ENCODE data around the gene NF1. TPM values are rescaled to one million over a fixed set of nuclear protein-coding genes. Genes with fewer than 3 reads are reported as not detected.
A peak's percentile ranks its signal among the peaks of the same experiment; 100 is the strongest.

The NF1 gene
- polyA plus RNA-seq, 1 of the 3 experiments (the other 2 are of a cell fraction), result 19.6 TPM

DNA sequence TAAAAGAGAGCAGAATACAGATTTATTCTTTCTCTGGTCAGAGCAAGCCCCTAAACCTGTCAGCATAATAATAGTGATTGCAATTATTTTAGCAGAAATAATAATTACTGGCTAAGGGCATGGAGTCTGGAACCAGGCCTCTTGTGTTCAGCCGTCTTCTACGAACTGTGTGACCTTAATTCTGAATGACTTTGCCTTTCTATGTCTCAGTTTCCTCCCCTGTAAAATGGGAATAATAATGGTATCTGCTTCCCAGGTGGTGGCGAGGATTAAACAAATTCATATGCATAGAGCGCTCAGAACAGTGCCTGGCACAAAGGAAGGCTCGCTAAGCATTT lies 330.1 kb downstream of the NF1 start:
- TF ChIP-seq, protein P1, sequence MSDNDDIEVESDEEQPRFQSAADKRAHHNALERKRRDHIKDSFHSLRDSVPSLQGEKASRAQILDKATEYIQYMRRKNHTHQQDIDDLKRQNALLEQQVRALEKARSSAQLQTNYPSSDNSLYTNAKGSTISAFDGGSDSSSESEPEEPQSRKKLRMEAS (IDR thresholded peaks at IDR 0.05; ENCODE audit: low read depth), result no peak
- TF ChIP-seq RCOR1 (IDR thresholded peaks at IDR 0.05; ENCODE audit: low read length) (no peak), YY1 (IDR thresholded peaks at IDR 0.05; ENCODE audit: low read depth) (no peak), FOXM1 (IDR thresholded peaks at IDR 0.05; ENCODE audit: low read depth) (no peak), SMC3 (IDR thresholded peaks at IDR 0.05; ENCODE audit: low read depth, low read length) (no peak), TCF12 (IDR thresholded peaks at IDR 0.05) (no peak), SIN3A (IDR thresholded peaks at IDR 0.05; ENCODE audit: borderline replicate concordance, low read depth, low read length) (no peak), ZBTB33 (IDR thresholded peaks at IDR 0.05; ENCODE audit: borderline replicate concordance, low read depth) (no peak), CHD2 (IDR thresholded peaks at IDR 0.05; ENCODE audit: low read length, partially characterized antibody) (no peak), GABPA (IDR thresholded peaks at IDR 0.05; ENCODE audit: low read depth) (no peak)
- TF ChIP-seq, protein P2, sequence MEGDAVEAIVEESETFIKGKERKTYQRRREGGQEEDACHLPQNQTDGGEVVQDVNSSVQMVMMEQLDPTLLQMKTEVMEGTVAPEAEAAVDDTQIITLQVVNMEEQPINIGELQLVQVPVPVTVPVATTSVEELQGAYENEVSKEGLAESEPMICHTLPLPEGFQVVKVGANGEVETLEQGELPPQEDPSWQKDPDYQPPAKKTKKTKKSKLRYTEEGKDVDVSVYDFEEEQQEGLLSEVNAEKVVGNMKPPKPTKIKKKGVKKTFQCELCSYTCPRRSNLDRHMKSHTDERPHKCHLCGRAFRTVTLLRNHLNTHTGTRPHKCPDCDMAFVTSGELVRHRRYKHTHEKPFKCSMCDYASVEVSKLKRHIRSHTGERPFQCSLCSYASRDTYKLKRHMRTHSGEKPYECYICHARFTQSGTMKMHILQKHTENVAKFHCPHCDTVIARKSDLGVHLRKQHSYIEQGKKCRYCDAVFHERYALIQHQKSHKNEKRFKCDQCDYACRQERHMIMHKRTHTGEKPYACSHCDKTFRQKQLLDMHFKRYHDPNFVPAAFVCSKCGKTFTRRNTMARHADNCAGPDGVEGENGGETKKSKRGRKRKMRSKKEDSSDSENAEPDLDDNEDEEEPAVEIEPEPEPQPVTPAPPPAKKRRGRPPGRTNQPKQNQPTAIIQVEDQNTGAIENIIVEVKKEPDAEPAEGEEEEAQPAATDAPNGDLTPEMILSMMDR (IDR thresholded peaks at IDR 0.05), result no peak

GRCh38 chr17:31425282-31426040 lies 330.7 kb downstream of the NF1 start:
- no peaks in the 10 kb centered on the region for H3F3A ChIP-seq (replicated peaks; ENCODE audit: insufficient read depth)
- ChIA-PET CTCF (interaction anchor here (0.6 to 7.1 kb wide), 15 partner anchors 10 to 922 kb away, joined by 3 to 35 read pairs (median 5); no protein-coding TSS in a partner anchor), POLR2A (interaction anchor here (0.6 to 2.0 kb wide), 9 partner anchors 20 to 124 kb away, joined by 3 to 10 read pairs (median 5); partner anchors contain the start of gene RAB11FIP4)
- H3K9ac ChIP-seq, result no peak overlapping the region
- peaks cover 0 to 28% of the 10 kb centered on the region in 2 experiments; a peak in 2 of 4 replicates for H3K4me1 ChIP-seq (ENCODE audit: control insufficient read depth in 1 of 2, insufficient read depth in 2 of 2, low read depth in 1 of 2, low read length in 1 of 2)
- H3K79me2 ChIP-seq (ENCODE audit: insufficient read depth), result no peaks in the 10 kb centered on the region
- peak overlapping the region in 1 of 2 experiments; percentile 96; a peak in 2 of 4 replicates for H3K27ac ChIP-seq (ENCODE audit: low read depth in 2 of 2, low read length in 1 of 2)
- H2AFZ ChIP-seq (ENCODE audit: low read depth), result no peak overlapping the region
- H3K4me2 ChIP-seq, result no peak overlapping the region
- peak; percentile 83 for DNase-seq
- 61% methylated on average over 12 of the region's 17 CpGs for WGBS (ENCODE audit: low lambda C conversion rate)
- H3K36me3 ChIP-seq (replicated peaks in 1 of 2; ENCODE audit: control insufficient read depth in 1 of 2, insufficient read depth in 2 of 2, low read length in 1 of 2), result no peaks in the 10 kb centered on the region
- no peaks in the 10 kb centered on the region for H3K27me3 ChIP-seq (ENCODE audit: insufficient read depth)
- no peak overlapping the region for H3K4me3 ChIP-seq (ENCODE audit: low read depth in 2 of 2, low read length in 1 of 2)
- H4K20me1 ChIP-seq (ENCODE audit: insufficient read depth), result no peaks in the 10 kb centered on the region
- H3K9me3 ChIP-seq, result no peaks in the 10 kb centered on the region
- H3K9me2 ChIP-seq, result no peaks in the 10 kb centered on the region
- TF ChIP-seq IRF3 (IDR thresholded peaks at IDR 0.05; ENCODE audit: low read depth, low read length), result no peak
- no peak for TF ChIP-seq TAF1 (IDR thresholded peaks at IDR 0.05; ENCODE audit: borderline replicate concordance, low read depth, low read length)
- no peak for TF ChIP-seq GABPA (IDR thresholded peaks at IDR 0.05; ENCODE audit: low read depth)
- TF ChIP-seq TEAD4 (IDR thresholded peaks at IDR 0.05; ENCODE audit: borderline replicate concordance, insufficient read depth), result no peak
- peak; percentile 95 for TF ChIP-seq FOXJ3 (CRISPR knock-in tag; IDR thresholded peaks at IDR 0.05)
- TF ChIP-seq EZH2phosphoT487 (IDR thresholded peaks at IDR 0.05; ENCODE audit: borderline replicate concordance, low read depth), result no peak
- no peak for TF ChIP-seq SIN3A (IDR thresholded peaks at IDR 0.05; ENCODE audit: borderline replicate concordance, low read depth, low read length)
- TF ChIP-seq, protein P1 (IDR thresholded peaks at IDR 0.05; ENCODE audit: low read depth), result no peak
- TF ChIP-seq, protein P2 (IDR thresholded peaks at IDR 0.05), result no peak
- TF ChIP-seq RCOR1 (IDR thresholded peaks at IDR 0.05; ENCODE audit: low read length), result peak; percentile 99

More for the DNA sequence above, 330.1 kb downstream of the NF1 start:
- H3K36me3 ChIP-seq (replicated peaks in 1 of 2; ENCODE audit: control insufficient read depth in 1 of 2, insufficient read depth in 2 of 2, low read length in 1 of 2), result no peaks in the 10 kb centered on the region
- ChIA-PET CTCF (interaction anchor here (0.6 to 7.1 kb wide), 10 partner anchors 11 to 921 kb away, joined by 3 to 35 read pairs (median 9); no protein-coding TSS in a partner anchor), POLR2A (interaction anchor here (0.6 to 2.0 kb wide), 8 partner anchors 19 to 68 kb away, joined by 3 to 10 read pairs (median 6); partner anchors contain the start of gene RAB11FIP4)
- no peaks in the 10 kb centered on the region for H4K20me1 ChIP-seq (ENCODE audit: insufficient read depth)
- H3K27ac ChIP-seq (ENCODE audit: low read depth in 2 of 2, low read length in 1 of 2), result peak overlapping the region in 1 of 2 experiments; percentile 96; a peak in 2 of 4 replicates
- DNase-seq, result no peak
- no peaks in the 10 kb centered on the region for H3F3A ChIP-seq (replicated peaks; ENCODE audit: insufficient read depth)
- H3K9me3 ChIP-seq, result no peaks in the 10 kb centered on the region
- H3K4me2 ChIP-seq, result no peak overlapping the region
- no peaks in the 10 kb centered on the region for H3K9me2 ChIP-seq
- H3K9ac ChIP-seq, result no peak overlapping the region
- H3K79me2 ChIP-seq (ENCODE audit: insufficient read depth), result no peaks in the 10 kb centered on the region
- no peak overlapping the region for H2AFZ ChIP-seq (ENCODE audit: low read depth)
- peaks cover 0 to 28% of the 10 kb centered on the region in 2 experiments; a peak in 2 of 4 replicates for H3K4me1 ChIP-seq (ENCODE audit: control insufficient read depth in 1 of 2, insufficient read depth in 2 of 2, low read depth in 1 of 2, low read length in 1 of 2)
- H3K4me3 ChIP-seq (ENCODE audit: low read depth in 2 of 2, low read length in 1 of 2), result no peak overlapping the region
- WGBS (ENCODE audit: low lambda C conversion rate), result 67% methylated on average over 5 of the region's 5 CpGs
- H3K27me3 ChIP-seq (ENCODE audit: insufficient read depth), result no peaks in the 10 kb centered on the region
